GM18505 (cell line): ENCODE measurements around the gene CD200.

Source experiments
- ATAC-seq: cut with Tn5 transposase; IDR thresholded peaks from one replicate; pipeline ENCODE4 v1.9.1; 2021; ENCODE audit not compliant: unreplicated experiment
- POLR2A ChIP-seq: IDR thresholded peaks from 4 replicates; pipeline ENCODE4 v1.6.1; 2011; ENCODE audit warnings: borderline replicate concordance; ENCODE audit not compliant: insufficient read depth, insufficient read length; ENCODE audit errors: extremely low read depth

CD200 gene

GRCh38 chr3:112308151-112308911 lies 24.6 kb upstream of the CD200 start:
- TF ChIP-seq POLR2A: no peak
- no peak for ATAC-seq

GRCh38 chr3:112314649-112315048 lies 18.3 kb upstream of the CD200 start:
- TF ChIP-seq POLR2A: no peak
- ATAC-seq: no peak

- TF ChIP-seq POLR2A: no peak
Measured at GRCh38 chr3:112315791-112316190, 17.2 kb upstream of the CD200 start.

GRCh38 chr3:112319516-112320276 lies 13.3 kb upstream of the CD200 start:
- no peak for ATAC-seq
- TF ChIP-seq POLR2A: no peak

More at GRCh38 chr3:112315791-112316190, 17.2 kb upstream of the CD200 start:
- no peak for ATAC-seq

GRCh38 chr3:112320691-112321090 lies 12.3 kb upstream of the CD200 start:
- ATAC-seq: no peak
- TF ChIP-seq POLR2A: no peak

GRCh38 chr3:112321867-112322652 lies 10.9 kb upstream of the CD200 start:
- no peak for ATAC-seq
- TF ChIP-seq POLR2A: no peak

- peak; percentile 97 for ATAC-seq
- TF ChIP-seq POLR2A: no peak
Measured at GRCh38 chr3:112327371-112327951, 5.5 kb upstream of the CD200 start.

- no peak for ATAC-seq
- no peak for TF ChIP-seq POLR2A
Measured at GRCh38 chr3:112331851-112332250, 1.1 kb upstream of the CD200 start.

GRCh38 chr3:112333381-112334317 lies 693 bp downstream of the CD200 start:
- peak; percentile 45 for ATAC-seq
- TF ChIP-seq POLR2A: no peak

GRCh38 chr3:112334691-112335433 lies 1.9 kb downstream of the CD200 start:
- no peak for ATAC-seq
- no peak for TF ChIP-seq POLR2A

GRCh38 chr3:112335434-112335781 lies 2.5 kb downstream of the CD200 start:
- no peak for ATAC-seq

More at GRCh38 chr3:112335434-112335781, 2.5 kb downstream of the CD200 start:
- TF ChIP-seq POLR2A: no peak
